Muscle layer of duodenum (tissue), 2 donors: ENCODE data around the gene ABCB1.
"Not testable (repeated sequence)": the region's sequence is repeated elsewhere in the genome, so short reads cannot be mapped to it uniquely, and the experiment has no call there.

Source experiments
- H3K27ac ChIP-seq: one replicate; pipeline ENCODE4 v1.7.0; 2013; ENCODE audit warnings: mild to moderate bottlenecking, low read length
- H3K27me3 ChIP-seq: one replicate; pipeline ENCODE4 v1.7.0; 2013; ENCODE audit warnings: low read depth, mild to moderate bottlenecking, control low read depth, low read length
- H3K36me3 ChIP-seq, 2 donors: one replicate each; pipeline ENCODE4 v1.7.0; 2013; ENCODE audit warnings: low read length in 2 of 2, control low read depth in 1 of 2, mild to moderate bottlenecking in 1 of 2; ENCODE audit not compliant: insufficient read depth in 2 of 2, control insufficient read depth in 1 of 2
- H3K4me1 ChIP-seq, 2 donors: one replicate each; pipeline ENCODE4 v1.7.0; 2013; ENCODE audit warnings: low read length in 2 of 2, mild to moderate bottlenecking in 2 of 2, control low read depth in 1 of 2, moderate library complexity in 1 of 2; ENCODE audit not compliant: insufficient read depth in 2 of 2, control insufficient read depth in 1 of 2
- H3K4me3 ChIP-seq, 2 donors: one replicate each; pipeline ENCODE4 v1.7.0; 2013; ENCODE audit warnings: low read length in 2 of 2, low read depth in 1 of 2, mild to moderate bottlenecking in 1 of 2
- H3K9me3 ChIP-seq, 2 donors: one replicate each; pipeline ENCODE4 v1.7.0; 2013; ENCODE audit warnings: low read length in 2 of 2, control low read depth in 1 of 2, mild to moderate bottlenecking in 1 of 2; ENCODE audit not compliant: control insufficient read depth in 1 of 2
- donor health status: healthy.

ABCB1 gene

DNA sequence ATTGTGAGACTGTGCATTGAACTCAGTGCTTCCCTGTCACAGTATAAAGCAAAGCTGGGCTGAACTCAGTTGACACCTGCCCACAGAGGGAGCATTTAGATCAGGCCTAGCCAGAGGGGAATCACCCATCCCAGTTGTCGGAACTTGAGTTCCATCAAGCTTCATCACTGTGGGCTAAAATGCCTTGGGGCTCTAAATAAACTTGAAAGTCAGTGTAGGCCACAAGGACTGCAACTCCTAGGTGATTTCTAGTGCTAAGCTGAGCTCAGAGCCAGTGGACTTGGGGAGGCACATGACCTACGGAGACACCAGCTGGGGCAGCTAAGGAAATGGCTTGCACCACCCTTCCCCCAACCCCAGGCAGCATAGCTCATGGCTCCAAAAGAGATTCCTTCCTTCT, 117.6 kb downstream of the ABCB1 start:
- H3K9me3 ChIP-seq, result no peaks in the 10 kb centered on the region
- H3K27ac ChIP-seq, result no peak overlapping the region
- H3K27me3 ChIP-seq, result no peaks in the 10 kb centered on the region
- no peak overlapping the region for H3K4me3 ChIP-seq
- no peaks in the 10 kb centered on the region for H3K36me3 ChIP-seq
- H3K4me1 ChIP-seq, result no peaks in the 10 kb centered on the region

DNA sequence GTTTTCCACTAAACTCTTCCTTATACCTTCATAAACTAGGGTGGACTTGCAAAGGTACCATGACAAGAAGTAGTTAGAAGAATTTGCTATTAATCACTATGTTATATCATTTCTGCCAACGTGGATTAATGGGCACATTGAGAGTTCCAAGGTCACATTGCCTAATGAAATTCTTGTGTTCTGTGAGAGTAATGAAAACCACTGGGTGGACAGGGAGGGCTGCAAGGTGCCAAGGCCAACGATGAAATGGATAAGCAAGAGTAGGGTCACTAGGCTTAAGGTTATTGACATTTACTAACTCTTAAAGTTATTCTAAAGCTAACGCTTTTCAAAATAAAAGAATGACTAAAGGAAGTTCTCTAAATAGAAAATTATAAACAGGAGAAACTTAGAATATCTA, 118.6 kb downstream of the ABCB1 start:
- Histone ChIP-seq H3K27ac (no peak overlapping the region), H3K9me3 (no peaks in the 10 kb centered on the region), H3K27me3 (no peaks in the 10 kb centered on the region), H3K36me3 (no peaks in the 10 kb centered on the region), H3K4me1 (no peaks in the 10 kb centered on the region), H3K4me3 (no peak overlapping the region)

DNA sequence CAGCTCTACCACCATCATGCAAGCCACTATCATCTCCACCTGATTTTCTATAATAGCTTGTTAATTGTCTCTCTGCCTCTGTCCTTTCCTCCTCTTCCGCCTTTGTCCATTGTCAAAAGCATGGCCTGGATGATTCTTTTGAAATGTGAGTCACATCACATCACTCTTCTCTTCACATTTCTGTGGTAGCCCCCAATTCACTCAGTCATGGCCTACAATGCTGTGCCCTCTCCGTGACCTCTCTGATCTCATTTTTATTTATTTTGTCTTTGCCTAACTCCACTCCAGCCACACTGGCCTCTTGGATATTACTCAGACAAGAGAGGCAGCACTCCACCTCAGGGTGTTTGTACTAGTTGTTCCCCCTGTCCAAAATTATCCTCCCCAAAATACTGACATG, 120.3 kb downstream of the ABCB1 start:
- Histone ChIP-seq H3K4me3 (no peak overlapping the region), H3K27ac (no peak overlapping the region), H3K9me3 (no peaks in the 10 kb centered on the region), H3K36me3 (no peaks in the 10 kb centered on the region), H3K4me1 (no peaks in the 10 kb centered on the region), H3K27me3 (no peaks in the 10 kb centered on the region)

DNA sequence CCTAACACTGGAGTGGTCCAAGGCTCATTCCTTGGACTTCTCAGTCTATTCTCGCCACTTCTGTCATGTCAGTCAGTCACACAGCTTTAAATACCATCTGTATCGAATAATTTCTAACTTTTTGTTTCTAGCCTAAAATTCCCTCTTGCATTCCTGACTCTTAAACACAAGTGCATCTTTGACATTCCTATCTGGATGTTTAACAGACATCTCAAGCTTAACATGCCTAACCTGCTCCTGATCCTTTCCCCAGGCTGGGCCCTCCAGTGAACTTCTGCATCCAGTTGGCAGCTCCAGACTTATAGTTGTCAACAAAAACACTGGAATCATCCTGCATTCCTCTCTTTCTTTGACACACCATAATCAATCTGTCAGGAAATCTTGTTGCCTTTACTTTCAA, 120.7 kb downstream of the ABCB1 start:
- no peak overlapping the region for H3K4me3 ChIP-seq
- H3K27me3 ChIP-seq, result no peaks in the 10 kb centered on the region
- no peaks in the 10 kb centered on the region for H3K4me1 ChIP-seq
- no peaks in the 10 kb centered on the region for H3K36me3 ChIP-seq
- no peak overlapping the region for H3K27ac ChIP-seq
- H3K9me3 ChIP-seq, result no peaks in the 10 kb centered on the region

DNA sequence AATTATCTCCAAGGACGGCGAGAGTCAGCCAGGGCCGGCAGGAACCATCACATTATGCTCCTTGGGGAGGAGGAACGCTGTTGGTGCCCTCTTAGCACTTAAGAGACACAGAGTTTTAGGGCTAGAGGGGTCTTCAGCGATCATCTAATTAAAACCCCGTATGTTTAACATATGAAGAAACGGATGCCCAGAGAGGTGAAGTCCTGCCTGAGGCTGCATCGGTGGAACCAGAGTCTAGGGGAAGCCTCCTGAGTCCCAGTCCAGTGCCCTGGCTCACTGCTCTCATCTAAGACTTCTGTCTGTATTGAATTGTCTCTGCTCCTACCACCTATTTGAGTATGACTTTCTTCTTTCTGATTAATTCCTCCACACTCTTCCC, 124.5 kb downstream of the ABCB1 start:
- Histone ChIP-seq H3K36me3 (no peaks in the 10 kb centered on the region), H3K4me1 (no peaks in the 10 kb centered on the region), H3K9me3 (no peaks in the 10 kb centered on the region), H3K27ac (no peak overlapping the region), H3K27me3 (no peaks in the 10 kb centered on the region), H3K4me3 (peak overlapping the region; percentile 38 to 56)

DNA sequence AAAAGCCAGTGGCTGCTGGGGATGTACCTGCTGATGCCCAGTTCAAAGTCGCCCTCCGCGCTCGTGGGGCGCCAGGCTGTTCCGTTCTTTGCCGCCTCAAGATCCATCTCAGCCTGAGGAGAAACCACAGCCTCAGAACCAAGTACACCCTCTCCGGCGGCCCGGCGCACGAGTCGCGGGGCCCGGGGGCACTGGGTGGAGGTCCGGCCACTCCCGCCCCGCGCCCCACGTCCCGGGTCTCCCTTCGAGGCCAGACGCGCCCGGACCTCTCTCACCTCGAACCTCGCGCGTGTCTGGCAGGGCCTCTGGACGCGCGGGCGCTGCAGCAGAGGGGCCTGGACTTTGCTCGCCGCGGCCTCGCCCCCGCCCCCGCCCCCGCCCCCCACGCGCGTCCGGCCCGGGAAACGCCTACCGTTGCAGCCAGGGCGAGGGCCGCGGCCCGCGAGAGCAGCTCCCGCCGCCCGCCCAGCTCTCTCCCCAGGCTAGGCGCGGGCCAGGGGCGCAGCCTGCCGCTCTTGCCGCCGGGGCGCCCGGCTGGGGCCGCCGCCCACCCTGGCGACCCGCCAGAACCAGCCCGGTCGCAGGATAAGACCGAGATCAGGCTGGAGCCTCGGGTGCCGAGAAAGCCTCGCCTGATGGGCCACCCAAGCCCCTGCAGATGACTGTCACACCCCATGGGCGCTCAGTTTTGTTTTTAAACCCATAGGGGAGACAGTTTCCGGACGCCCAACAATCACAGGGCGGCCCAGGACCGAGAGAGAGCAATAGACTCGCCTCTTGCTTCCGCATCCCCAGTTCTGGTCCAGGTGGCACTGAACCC, 125.1 kb downstream of the ABCB1 start, which contains the start of gene ABCB4:
TSS of gene ABCB4 (minus strand) at position 322 of the 820 bp plus-strand sequence. CDS start at position 107, 215 bp downstream.
- peak within 1 kb of the TSS; percentile 38 to 56 for H3K4me3 ChIP-seq
- H3K27me3 ChIP-seq, result no peaks in the 10 kb centered on the region
- no peak within 1 kb of the TSS for H3K27ac ChIP-seq
- no peaks in the 10 kb centered on the region for H3K36me3 ChIP-seq
- H3K4me1 ChIP-seq, result no peaks in the 10 kb centered on the region
- no peaks in the 10 kb centered on the region for H3K9me3 ChIP-seq

DNA sequence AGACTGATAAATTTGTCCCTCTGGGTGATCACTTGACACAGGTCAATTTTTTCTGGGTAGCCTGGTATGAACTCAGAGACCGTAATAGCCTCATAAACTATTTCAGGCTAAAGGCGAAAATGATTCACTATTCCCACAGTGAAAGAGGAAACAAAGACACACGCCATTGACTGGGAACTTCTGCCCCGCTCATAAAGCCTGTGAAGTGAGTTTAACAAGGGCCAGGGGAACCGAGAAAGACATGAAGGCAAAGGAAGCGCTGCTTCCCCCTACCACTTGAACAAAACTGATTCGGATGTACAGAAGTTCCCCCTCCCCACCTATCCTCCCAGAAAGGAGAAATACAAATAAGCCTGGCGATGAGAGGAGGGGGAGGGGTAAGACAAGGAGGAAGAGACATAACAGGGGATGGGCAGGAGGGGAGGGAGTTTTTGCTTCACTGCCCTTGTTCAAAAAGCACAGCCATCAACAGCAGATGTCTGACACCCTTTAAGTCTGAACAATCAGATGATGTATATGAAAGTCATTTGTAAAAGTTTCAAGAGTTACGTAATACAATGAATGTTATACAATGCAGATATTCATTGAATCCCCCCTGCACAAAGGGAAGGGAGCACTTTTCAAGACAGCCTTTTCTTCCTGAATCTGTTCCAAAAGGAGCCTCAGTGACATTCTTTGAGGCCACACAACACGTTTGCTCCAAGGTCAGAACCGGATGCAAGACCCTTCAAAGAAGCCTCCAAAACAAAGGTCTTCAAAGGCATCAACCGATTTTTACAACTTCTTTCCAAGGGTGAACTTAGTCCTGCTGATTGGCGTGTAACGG, 125.9 kb downstream of the ABCB1 start:
- Histone ChIP-seq H3K27ac (no peak overlapping the region), H3K9me3 (no peaks in the 10 kb centered on the region), H3K36me3 (no peaks in the 10 kb centered on the region), H3K4me3 (peak overlapping the region; percentile 37 to 56), H3K27me3 (no peaks in the 10 kb centered on the region), H3K4me1 (no peaks in the 10 kb centered on the region)

DNA sequence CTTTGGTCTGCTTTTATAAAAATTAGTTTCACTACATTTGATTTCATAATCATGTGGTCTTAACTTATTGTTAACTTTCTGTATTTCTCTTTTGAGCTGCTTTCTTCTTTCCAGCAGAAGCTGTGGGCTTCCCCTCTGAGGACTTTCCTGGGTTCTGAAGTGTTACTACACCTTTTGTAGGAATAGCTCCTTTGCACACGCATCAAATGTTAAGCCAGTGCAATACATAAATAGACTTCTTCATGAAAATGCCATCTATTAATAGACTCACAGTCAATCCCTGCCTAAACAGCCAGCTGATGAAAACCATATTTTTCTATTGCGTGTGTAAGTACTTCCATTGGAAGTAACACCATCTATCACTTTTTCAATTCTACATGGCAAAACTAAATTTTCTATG, 126.7 kb downstream of the ABCB1 start:
- H3K27ac ChIP-seq, result no peak overlapping the region
- peak overlapping the region in 1 of 2 donors; percentile 37 for H3K4me3 ChIP-seq
- no peaks in the 10 kb centered on the region for H3K9me3 ChIP-seq

DNA sequence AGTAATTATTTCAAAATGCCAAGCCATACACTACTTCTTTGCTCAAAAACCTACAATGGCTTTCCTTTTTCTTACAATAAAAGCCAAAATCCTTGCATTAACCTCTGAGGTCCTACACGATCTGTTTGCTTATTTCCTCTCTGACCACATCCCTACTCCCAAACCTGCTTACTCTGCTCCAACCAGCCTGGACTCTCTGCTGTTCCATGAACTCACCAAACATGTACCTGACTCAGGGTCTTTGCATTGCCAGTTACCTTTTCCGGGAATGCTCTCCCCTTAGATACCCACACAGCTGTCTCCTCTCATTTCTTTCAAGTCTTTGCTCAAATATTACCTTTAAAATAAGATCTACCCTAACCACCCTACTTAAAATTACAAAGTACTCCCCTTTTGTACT, 127.5 kb downstream of the ABCB1 start:
- Histone ChIP-seq H3K4me3 (no peak overlapping the region), H3K9me3 (no peaks in the 10 kb centered on the region), H3K4me1 (no peaks in the 10 kb centered on the region), H3K36me3 (no peaks in the 10 kb centered on the region), H3K27ac (no peak overlapping the region), H3K27me3 (no peaks in the 10 kb centered on the region)

More for the DNA sequence above, 126.7 kb downstream of the ABCB1 start:
- H3K36me3 ChIP-seq, result no peaks in the 10 kb centered on the region
- no peaks in the 10 kb centered on the region for H3K27me3 ChIP-seq
- H3K4me1 ChIP-seq, result no peaks in the 10 kb centered on the region

DNA sequence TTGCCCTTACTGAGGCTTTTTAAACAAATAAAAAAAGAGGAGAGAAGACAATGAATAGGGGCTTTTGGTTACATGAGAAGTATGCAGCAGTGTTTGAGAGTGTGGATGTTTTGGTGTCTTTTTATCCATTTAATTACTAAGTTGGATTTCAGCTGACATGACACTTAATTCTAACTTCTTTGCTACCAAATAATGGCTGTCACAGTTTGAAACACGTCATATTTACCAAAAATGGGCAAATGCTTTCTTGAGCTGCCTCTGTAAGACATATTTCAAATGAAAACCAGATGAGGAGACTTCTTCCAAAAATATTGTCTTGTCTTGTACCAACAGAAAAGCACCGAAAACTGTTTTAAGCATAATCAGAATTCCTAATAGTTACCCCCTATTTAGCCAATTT, 129.2 kb downstream of the ABCB1 start:
- H3K27ac ChIP-seq, result no peak overlapping the region
- H3K4me3 ChIP-seq, result no peak overlapping the region
- no peaks in the 10 kb centered on the region for H3K4me1 ChIP-seq
- no peaks in the 10 kb centered on the region for H3K27me3 ChIP-seq
- H3K36me3 ChIP-seq, result no peaks in the 10 kb centered on the region
- no peaks in the 10 kb centered on the region for H3K9me3 ChIP-seq

DNA sequence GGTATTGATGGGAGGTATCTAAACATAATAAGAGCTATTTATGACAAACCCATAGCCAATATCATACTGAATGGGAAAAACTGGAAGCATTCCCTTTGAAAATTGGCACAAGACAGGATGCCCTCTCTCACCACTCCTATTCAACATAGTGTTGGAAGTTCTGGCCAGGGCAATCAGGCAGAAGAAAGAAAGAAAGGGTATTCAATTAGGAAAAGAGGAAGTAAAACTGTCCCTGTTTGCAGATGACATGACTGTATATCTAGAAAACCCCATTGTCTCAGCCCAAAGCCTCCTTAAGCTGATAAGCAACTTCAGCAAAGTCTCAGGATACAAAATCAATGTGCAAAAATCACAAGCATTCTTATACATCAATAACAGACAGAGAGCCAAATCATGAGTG, 131.5 kb downstream of the ABCB1 start:
- H3K27ac ChIP-seq, result not testable (repeated sequence)

More for the DNA sequence above, 131.5 kb downstream of the ABCB1 start:
- not testable (repeated sequence) for H3K4me1 ChIP-seq, H3K36me3 ChIP-seq, H3K9me3 ChIP-seq, H3K4me3 ChIP-seq, H3K27me3 ChIP-seq
